Glomerular visceral epithelial cell (primary cell): ENCODE measurements around the gene TCEANC.
"Not testable (repeated sequence)": the region's sequence is repeated elsewhere in the genome, so short reads cannot be mapped to it uniquely, and the experiment has no call there.

Experiments
- DNase-seq: peaks from one replicate; pipeline ENCODE4 v3.0.0-alpha.2; 2016; ENCODE audit errors: extremely low spot score

The TCEANC gene

GRCh38 chrX:13652850-13653693 lies at the start of gene TCEANC:
TCEANC (plus strand) TSS chrX:13653141; CDS start chrX:13662509, 9,368 bp downstream.
- DNase-seq: peak; percentile 95

DNA sequence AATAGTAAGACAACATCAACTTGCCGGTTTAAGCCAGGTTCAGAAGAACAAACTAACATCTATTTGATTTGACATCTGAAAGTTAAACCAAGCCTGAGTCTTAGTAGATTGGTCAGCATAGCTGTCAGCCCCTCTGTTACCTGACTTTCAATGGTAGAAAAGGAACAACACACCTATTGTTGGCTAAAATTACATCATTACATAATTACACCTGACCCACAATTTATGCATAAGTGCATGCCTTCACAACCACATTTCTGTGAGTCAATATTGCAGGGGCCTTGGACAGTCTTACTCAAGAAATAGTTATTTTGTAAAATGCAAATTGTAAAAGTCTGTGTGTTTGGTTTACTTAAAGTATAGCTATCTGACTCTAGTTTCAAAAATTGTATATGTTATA lies 47.3 kb upstream of the TCEANC start:
- DNase-seq: no peak

- DNase-seq: no peak
Observed at GRCh38 chrX:13607331-13607995, 45.5 kb upstream of the TCEANC start.

DNA sequence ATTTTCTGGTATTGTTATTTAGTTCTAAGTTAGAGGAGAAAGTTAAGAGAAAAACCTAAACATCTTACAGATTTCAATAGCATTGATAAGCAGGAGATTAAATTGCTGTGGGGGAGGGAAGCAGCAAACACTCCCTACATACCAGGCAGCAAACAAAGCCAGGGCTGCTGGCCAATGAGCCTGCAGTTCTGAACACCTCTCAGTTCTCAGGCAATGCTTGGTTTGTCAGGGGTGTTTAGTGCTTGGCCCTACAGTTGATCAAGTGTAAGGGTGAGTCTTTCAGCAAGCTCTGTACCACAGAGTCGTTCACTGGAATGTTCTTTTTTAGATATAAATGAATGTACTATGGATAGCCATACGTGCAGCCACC lies 45.0 kb upstream of the TCEANC start:
- DNase-seq: no peak

DNA sequence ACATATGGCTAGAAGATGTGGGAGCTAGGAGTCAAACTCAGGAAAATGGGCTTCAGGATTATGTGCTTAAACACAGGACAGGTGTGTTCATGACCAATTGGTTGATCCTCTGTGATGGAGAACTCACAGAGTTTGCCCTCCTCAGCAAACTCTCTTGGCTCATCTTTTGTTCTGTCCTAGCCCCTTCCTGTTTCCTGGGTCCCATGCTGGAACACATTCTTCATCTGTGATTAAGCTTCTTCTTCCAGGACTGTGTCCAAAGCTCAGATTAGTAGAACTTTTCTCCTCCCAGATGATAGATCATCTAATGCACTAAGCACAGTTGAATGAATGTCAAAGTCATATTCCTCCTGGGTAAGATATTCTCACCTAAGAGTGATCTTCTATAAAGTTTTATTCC lies 38.8 kb upstream of the TCEANC start:
- DNase-seq: no peak

DNA sequence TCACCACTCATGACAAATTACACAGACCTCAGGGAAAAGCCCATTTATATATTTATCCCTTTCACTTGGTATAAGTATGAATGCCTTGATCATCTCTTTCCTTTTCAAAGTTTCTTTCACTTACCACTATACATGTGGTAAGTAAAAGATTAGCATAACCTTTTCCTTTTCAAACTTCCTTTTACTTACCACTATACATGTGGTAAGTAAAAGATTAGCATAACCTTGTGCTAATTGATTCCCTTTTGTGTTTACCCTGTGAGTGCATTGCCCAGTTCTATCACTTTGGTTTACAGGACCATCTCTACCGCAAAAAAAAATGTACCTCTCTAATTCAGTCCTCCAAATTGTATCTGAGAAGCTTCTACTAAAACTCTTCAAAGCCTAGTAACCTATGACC lies 32.7 kb upstream of the TCEANC start:
- DNase-seq: no peak

- no peak for DNase-seq
Observed at GRCh38 chrX:13622401-13622964, 30.5 kb upstream of the TCEANC start.

DNA sequence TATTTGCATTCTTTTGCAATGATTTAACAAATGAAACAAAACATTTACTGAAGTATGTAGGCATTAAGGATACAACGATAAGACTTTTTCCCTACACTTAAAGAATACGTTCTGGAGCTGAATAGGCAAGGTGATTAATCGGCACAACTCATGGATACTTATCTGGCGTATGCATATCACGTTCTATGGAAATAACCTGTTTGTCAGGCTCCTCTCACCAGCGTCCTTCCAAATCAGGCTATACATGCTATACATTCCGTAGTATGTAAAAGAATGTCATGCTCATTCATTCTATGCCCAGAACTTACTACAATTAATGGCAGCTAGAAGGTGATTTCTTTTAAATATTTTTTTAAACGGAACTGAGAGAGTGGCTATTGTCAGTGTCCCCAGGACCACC lies 25.6 kb upstream of the TCEANC start:
- no peak for DNase-seq

DNA sequence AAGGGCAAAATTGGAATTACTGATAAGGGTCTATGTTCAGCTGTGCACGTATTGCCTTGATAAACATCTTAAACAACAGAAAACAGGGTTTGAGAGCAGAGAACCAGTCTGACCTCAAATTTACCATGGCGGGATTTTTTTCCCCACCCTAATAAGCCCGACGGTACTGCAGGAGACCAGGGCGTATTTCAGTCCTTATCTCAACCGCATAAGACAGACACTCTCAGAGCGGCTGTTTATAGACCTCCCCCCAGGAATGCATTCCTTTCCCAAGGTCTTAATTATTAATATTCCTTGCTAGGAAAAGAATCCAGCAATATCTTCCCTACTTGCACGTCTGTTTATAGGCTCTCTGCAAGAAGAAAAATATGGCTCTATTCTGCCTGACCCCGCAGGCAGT lies 15.7 kb upstream of the TCEANC start:
- DNase-seq: not testable (repeated sequence)

DNA sequence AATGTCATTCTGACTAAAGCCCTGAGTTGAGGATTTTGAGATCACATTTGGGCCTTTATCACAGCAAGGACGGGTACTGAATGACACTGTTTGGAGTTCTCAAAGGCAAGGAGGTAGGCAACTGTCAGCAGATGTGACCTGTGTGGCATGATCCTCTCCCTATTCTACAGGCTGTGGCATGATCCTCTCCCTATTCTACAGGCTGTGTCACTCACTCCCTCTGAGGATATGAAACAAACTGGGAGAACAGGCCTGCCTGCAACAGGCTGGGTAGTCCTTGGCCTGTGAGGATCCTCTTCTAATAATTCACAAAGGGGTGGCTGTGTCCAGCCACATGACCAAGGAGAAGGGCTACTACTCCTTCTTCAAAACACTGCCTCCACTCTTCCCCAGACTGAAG lies 14.9 kb upstream of the TCEANC start:
- DNase-seq: no peak

DNA sequence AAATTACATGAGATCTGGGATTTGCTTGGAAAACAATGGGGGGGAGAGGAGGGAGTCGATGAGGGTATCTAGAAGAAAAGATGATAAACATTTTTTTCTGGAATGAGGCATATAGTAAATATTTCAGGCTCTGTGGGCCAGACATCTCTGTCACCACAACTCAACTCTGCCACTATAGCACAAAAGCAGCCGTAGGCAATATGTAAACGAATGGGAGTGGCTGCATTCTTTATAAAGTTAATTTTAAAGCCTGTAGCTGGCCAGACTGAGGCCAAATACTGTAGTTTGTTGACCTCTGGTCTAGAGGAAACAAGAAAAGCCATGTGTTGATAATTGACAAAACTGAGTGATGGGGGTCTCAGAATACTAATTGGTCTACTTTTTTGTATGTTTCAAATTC lies 14.1 kb upstream of the TCEANC start:
- DNase-seq: no peak

- not testable (repeated sequence) for DNase-seq
Observed at GRCh38 chrX:13641684-13642083, 11.3 kb upstream of the TCEANC start.

DNA sequence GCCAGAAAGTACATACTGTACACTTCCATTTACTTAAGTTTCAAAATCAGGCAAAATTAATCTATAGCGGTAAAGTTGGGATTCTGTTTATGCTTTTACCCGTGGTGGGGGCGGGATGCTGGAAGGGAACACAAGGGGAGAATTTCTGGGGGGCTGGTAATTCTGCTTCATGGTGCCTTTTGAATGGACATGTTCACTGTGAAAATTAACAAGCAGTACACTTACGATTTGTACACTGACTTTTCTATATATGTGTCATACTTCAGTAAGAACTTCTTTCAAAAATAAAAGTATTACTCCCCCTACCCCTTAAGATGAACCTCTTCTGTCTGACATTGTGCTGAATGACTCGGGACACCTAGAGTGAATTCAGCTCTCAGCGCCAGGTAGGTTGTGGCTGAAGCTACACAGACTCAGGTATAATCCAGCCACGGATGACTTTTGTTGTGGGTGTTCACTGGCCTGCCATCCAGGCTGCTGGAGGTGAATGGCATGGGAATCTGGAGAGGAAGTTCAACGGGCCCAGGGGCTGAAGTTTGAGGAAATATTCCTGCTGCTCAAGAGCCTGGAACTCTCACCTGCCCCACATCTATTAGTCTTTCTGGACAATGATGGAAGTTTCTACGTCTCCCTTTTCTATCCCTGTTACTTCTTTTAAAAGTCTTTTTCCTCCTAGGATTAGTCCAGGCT lies 7.3 kb upstream of the TCEANC start:
- DNase-seq: no peak

- DNase-seq: peak; percentile 39
Observed at GRCh38 chrX:13646154-13646549, 6.8 kb upstream of the TCEANC start.

DNA sequence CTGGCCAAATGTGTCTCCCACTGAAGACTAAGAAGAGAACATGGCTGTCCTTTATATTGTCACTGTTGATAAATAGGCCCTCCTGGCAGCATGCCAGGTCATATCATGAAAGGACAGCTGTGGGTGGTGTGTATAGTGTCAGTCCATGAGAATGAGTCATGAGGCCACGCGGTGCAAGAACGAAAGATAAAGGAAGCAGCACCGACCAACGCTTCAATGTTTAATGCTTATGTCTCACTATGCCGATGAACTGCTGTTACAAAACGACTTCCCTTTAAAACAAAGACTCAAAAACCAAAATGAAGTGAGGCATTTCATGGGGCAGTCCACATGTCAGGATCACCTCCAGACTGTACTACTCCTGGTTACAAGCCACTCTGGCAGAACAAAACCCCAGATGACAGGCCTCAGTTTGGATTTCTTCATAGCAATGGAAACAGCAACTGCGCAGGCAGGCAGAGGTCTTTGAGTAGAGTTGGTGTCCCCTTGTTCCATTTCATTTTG lies 5.2 kb upstream of the TCEANC start:
- peak; percentile 0 for DNase-seq

DNA sequence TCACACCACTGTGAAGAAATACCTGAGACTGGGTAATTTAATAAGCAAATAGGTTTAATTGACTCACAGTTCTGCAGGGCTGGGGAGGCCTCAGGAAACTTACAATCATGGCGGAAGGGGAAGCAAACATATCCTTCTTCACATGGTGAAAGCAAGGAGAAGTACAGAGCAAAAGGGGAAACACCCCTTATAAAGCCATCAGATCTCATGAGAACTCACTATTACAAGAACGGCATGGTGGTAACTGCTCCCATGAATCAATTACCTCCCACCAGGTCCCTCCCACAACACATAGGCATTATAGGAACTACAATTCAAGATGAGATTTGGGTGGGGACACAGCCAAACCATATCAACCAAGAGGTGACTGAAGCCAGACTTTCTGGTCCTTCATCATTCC lies 4.6 kb upstream of the TCEANC start:
- DNase-seq: not testable (repeated sequence)

GRCh38 chrX:13649838-13650237 lies 3.1 kb upstream of the TCEANC start:
- DNase-seq: no peak

- DNase-seq: no peak
Observed at GRCh38 chrX:13650318-13650717, 2.6 kb upstream of the TCEANC start.

GRCh38 chrX:13651150-13651549 lies 1.8 kb upstream of the TCEANC start:
- DNase-seq: no peak

- DNase-seq: peak; percentile 61
Observed at GRCh38 chrX:13652287-13652793, 601 bp upstream of the TCEANC start.

- DNase-seq: no peak
Observed at GRCh38 chrX:13654116-13654515, 1.2 kb downstream of the TCEANC start.

DNA sequence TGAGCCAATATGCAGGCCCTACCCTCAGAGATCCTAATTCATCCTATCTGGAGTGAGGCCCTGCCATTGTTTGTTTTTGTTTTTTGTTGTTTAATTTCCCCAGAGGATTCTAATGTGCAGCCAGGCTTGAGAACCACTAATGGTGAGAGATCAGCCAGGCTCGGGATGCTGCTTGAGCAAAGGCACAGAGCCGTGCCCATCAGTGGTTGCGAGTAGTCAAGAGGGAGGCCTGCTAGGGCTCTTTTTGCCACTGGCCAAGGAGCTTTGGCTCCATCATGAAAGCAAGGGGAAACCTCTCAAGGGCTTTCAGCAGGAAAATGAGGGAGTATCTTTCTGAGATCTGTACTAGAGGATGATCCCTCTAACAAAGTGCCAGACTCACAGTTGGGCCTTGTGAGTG lies 2.7 kb downstream of the TCEANC start:
- no peak for DNase-seq
